Endothelial cell of umbilical vein (primary cell): Measurements from ENCODE around the gene DEFB124. TPM values are rescaled to one million over a fixed set of nuclear protein-coding genes. Genes with fewer than 3 reads are reported as not detected.

Source experiments
- BruUV-seq: library from RNA; stranded (reverse); fragments of 400-500 nt; replicated peaks from 2 replicates; lab custom pipeline; 2021; lab: Mats Ljungman, UMichigan
- CTCF ChIA-PET: fragments of 300-600, 350-600 bp; sonication (Branson Sonifier 250); formaldehyde crosslinking; loops from one replicate; lab custom pipeline; 2021; ENCODE audit warnings: antibody characterized with exemption, inconsistent platforms; lab: Charles Lee
- POLR2A ChIA-PET: fragments of 300-600, 350-600 bp; sonication (Branson Sonifier 250); formaldehyde crosslinking; loops from one replicate; lab custom pipeline; 2021; ENCODE audit warnings: antibody characterized with exemption, inconsistent platforms; lab: Charles Lee
- DNase-seq: peaks from one replicate; pipeline ENCODE4 v3.0.0-alpha.2; 2011; ENCODE audit warnings: low read depth, low spot score
- FAIRE-seq: peaks from 2 replicates; lab custom pipeline; 2011; peaks lifted over from hg19 to GRCh38; lab: Jason Lieb, UNC
- H2AFZ ChIP-seq: 2 replicates; pipeline ENCODE4 v1.6.0; 2012; ENCODE audit warnings: low read depth, low read length, control low read depth, inconsistent platforms
- H3K27ac ChIP-seq: 2 replicates; pipeline ENCODE4 v1.5.1; 2011; ENCODE audit warnings: low read depth, mild to moderate bottlenecking, control low read depth, low read length, moderate library complexity; ENCODE audit not compliant: insufficient read depth
- H3K27me3 ChIP-seq, 2 experiments: 2 replicates each; pipeline versions ENCODE4 v1.6.0 to v1.6.1; 2011; ENCODE audit warnings: low read length in 2 of 2, mixed read lengths in 1 of 2; ENCODE audit not compliant: control insufficient read depth in 2 of 2, insufficient read depth in 2 of 2
- H3K36me3 ChIP-seq, 2 experiments: 2 replicates in 1 of 2; 3 replicates in 1 of 2; pipeline ENCODE4 v1.5.1; 2011; ENCODE audit warnings: low read length in 2 of 2, mild to moderate bottlenecking in 1 of 2, moderate library complexity in 1 of 2; ENCODE audit not compliant: control insufficient read depth in 2 of 2, insufficient read depth in 2 of 2; ENCODE audit errors: extremely low read depth in 1 of 2
- H3K4me1 ChIP-seq: 3 replicates; pipeline ENCODE4 v1.5.1; 2011; ENCODE audit warnings: mild to moderate bottlenecking, low read length; ENCODE audit not compliant: control insufficient read depth, insufficient read depth; ENCODE audit errors: extremely low read depth
- H3K4me2 ChIP-seq: 2 replicates; pipeline ENCODE4 v1.6.1; 2011; ENCODE audit warnings: low read length, control low read depth, mixed read lengths; ENCODE audit not compliant: insufficient read depth
- H3K4me3 ChIP-seq, 3 experiments: fragments of 200-600 bp in 1 of 3; sonication (generic), shearing (Covaris generic) in 1 of 3; replicated peaks in 1 of 3; 2 replicates each; pipeline ENCODE4 v1.5.1; 2011 to 2016; ENCODE audit warnings: control low read depth in 3 of 3, low read length in 3 of 3, mild to moderate bottlenecking in 2 of 3, inconsistent platforms in 1 of 3, low read depth in 1 of 3, moderate library complexity in 1 of 3; ENCODE audit not compliant: insufficient read depth in 1 of 3
- H3K79me2 ChIP-seq: 2 replicates; pipeline ENCODE4 v1.6.0; 2012; ENCODE audit warnings: low read length, inconsistent platforms; ENCODE audit not compliant: control insufficient read depth, insufficient read depth
- H3K9ac ChIP-seq: replicated peaks from 2 replicates; pipeline ENCODE3; 2011; ENCODE audit warnings: low read length, control low read depth; ENCODE audit not compliant: insufficient read depth; ENCODE audit errors: extremely low read depth
- H3K9me1 ChIP-seq: replicated peaks from 3 replicates; pipeline ENCODE4 v1.6.0; 2011; ENCODE audit warnings: mild to moderate bottlenecking, low read length; ENCODE audit not compliant: control insufficient read depth, insufficient read depth; ENCODE audit errors: extremely low read depth
- H3K9me3 ChIP-seq: replicated peaks from 2 replicates; pipeline ENCODE4 v1.5.1; 2012; ENCODE audit warnings: low read length, inconsistent platforms; ENCODE audit not compliant: control insufficient read depth, insufficient read depth
- H4K20me1 ChIP-seq: replicated peaks from 2 replicates; pipeline ENCODE3; 2011; ENCODE audit warnings: mild to moderate bottlenecking, low read length; ENCODE audit not compliant: control insufficient read depth, insufficient read depth; ENCODE audit errors: extremely low read depth
- EZH2 ChIP-seq: IDR thresholded peaks from 2 replicates; pipeline ENCODE4 v1.6.1; 2012; ENCODE audit warnings: borderline replicate concordance, low read depth, mild to moderate bottlenecking, moderate library complexity, low read length, inconsistent platforms; ENCODE audit not compliant: severe bottlenecking
- FOS ChIP-seq: IDR thresholded peaks from 2 replicates; pipeline ENCODE4 v1.6.1; 2011; ENCODE audit warnings: mild to moderate bottlenecking, low read length, moderate library complexity, borderline replicate concordance; ENCODE audit not compliant: insufficient read depth
- GATA2 ChIP-seq: IDR thresholded peaks from 2 replicates; pipeline ENCODE4 v1.7.0; 2011; ENCODE audit warnings: low read depth, mild to moderate bottlenecking, moderate library complexity, mixed read lengths, low read length; ENCODE audit not compliant: insufficient read length, insufficient read depth
- JUN ChIP-seq: IDR thresholded peaks from 2 replicates; pipeline ENCODE4 v1.6.1; 2011; ENCODE audit warnings: borderline replicate concordance, low read depth; ENCODE audit not compliant: insufficient read length, insufficient read depth
- MYC ChIP-seq: IDR thresholded peaks from one replicate; pipeline ENCODE4 v1.6.1; 2011; ENCODE audit warnings: mild to moderate bottlenecking, low read depth, low read length
- POLR2A ChIP-seq: IDR thresholded peaks from 2 replicates; pipeline ENCODE4 v1.6.1; 2012; ENCODE audit warnings: low read depth, mild to moderate bottlenecking, control low read depth, low read length
- POLR2AphosphoS5 ChIP-seq: IDR thresholded peaks from 2 replicates; pipeline ENCODE4 v1.6.1; 2012; ENCODE audit warnings: low read depth, mild to moderate bottlenecking, control low read depth, low read length, moderate library complexity; ENCODE audit not compliant: insufficient read depth
- dilution Hi-C: fragments of 300-500 bp; cut with MboI; formaldehyde crosslinking; loops from one replicate; pipeline ENCODE4 v1.15.0; 2019; ENCODE audit warnings: low sequenced_read_pairs; ENCODE audit not compliant: extremely low pct_ligation_motif_present
- intact Hi-C: fragments of 100-400 bp; cut with micrococcal nuclease; formaldehyde crosslinking; loops from one replicate; pipeline ENCODE4 v1.10.0; 2022
- polyA plus RNA-seq, 4 experiments: library from polyadenylated mRNA; depleted of rRNA in 3 of 4; stranded (reverse) in 3 of 4; unstranded in 1 of 4; fragments of >200 nt; gene quantifications; 2 replicates each; pipeline versions ENCODE4 v1.2.1 to v1.2.3, GENCODE V29; 2011 to 2012; ENCODE audit warnings: missing spikeins in 1 of 4
- total RNA-seq: library from RNA; stranded (reverse); gene quantifications from 2 replicates; pipeline ENCODE4 v1.2.3, GENCODE V29; 2021
- TF ChIP-seq, protein P1 (sequence below): IDR thresholded peaks from 2 replicates; pipeline ENCODE4 v1.6.1; 2011; ENCODE audit not compliant: insufficient read depth, insufficient read length
- TF ChIP-seq, protein P2 (sequence below), 2 donors: IDR thresholded peaks; 1 replicate in 1 of 2; 2 replicates in 1 of 2; pipeline ENCODE4 v1.5.1; 2011; ENCODE audit warnings: low read length in 2 of 2, mild to moderate bottlenecking in 2 of 2, moderate library complexity in 2 of 2, control low read depth in 1 of 2, inconsistent platforms in 1 of 2, low read depth in 1 of 2; ENCODE audit not compliant: insufficient read depth in 1 of 2; ENCODE audit errors: extremely low read depth in 1 of 2

The DEFB124 gene
- total and polyA plus RNA-seq, 2 donors (not counting 3 experiments of a cell fraction or from before 2014, with no cell fraction given): not detected

DNA sequence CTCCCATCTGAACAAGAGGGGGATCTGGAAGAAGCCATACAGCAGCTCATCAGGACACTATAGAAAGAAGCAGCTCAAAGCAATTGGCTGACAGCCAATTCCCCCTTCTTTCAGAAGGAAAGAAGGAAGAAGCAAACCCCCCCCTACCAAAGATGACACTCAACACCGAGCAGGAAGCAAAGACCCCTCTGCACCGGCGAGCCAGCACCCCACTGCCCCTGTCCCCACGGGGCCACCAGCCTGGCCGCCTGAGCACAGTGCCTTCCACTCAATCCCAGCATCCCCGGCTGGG lies 1.3 kb upstream of the DEFB124 start:
- no peaks in the 10 kb centered on the region for H3K9me1 ChIP-seq
- H3K79me2 ChIP-seq: no peaks in the 10 kb centered on the region
- H3K36me3 ChIP-seq: no peaks in the 10 kb centered on the region
- H3K27ac ChIP-seq: no peak overlapping the region
- H3K4me1 ChIP-seq: peaks cover 2% of the 10 kb centered on the region
- intact Hi-C loops (no loop called here), dilution Hi-C loops (no loop called here)
- CTCF ChIA-PET: interaction anchor here (0.6 to 2.0 kb wide), 2 partner anchors 16 to 27 kb away, joined by 6 to 8 read pairs; no protein-coding TSS in a partner anchor
- H3K9me3 ChIP-seq: no peaks in the 10 kb centered on the region
- H3K4me2 ChIP-seq: no peak overlapping the region
- H4K20me1 ChIP-seq: no peaks in the 10 kb centered on the region
- FAIRE-seq (no peak), DNase-seq (no peak)
- no peak overlapping the region for H2AFZ ChIP-seq
- no peak overlapping the region for H3K4me3 ChIP-seq
- H3K9ac ChIP-seq: no peak overlapping the region
- BruUV-seq: no TSS peak
- POLR2A ChIA-PET: no interaction called here
- H3K27me3 ChIP-seq: peaks cover 9 to 11% of the 10 kb centered on the region in 2 experiments
- TF ChIP-seq JUN (no peak), EZH2 (no peak), POLR2A (no peak), GATA2 (no peak), POLR2AphosphoS5 (no peak), MYC (no peak), FOS (no peak)
- TF ChIP-seq, protein P1, sequence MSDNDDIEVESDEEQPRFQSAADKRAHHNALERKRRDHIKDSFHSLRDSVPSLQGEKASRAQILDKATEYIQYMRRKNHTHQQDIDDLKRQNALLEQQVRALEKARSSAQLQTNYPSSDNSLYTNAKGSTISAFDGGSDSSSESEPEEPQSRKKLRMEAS: no peak
- TF ChIP-seq, protein P2, sequence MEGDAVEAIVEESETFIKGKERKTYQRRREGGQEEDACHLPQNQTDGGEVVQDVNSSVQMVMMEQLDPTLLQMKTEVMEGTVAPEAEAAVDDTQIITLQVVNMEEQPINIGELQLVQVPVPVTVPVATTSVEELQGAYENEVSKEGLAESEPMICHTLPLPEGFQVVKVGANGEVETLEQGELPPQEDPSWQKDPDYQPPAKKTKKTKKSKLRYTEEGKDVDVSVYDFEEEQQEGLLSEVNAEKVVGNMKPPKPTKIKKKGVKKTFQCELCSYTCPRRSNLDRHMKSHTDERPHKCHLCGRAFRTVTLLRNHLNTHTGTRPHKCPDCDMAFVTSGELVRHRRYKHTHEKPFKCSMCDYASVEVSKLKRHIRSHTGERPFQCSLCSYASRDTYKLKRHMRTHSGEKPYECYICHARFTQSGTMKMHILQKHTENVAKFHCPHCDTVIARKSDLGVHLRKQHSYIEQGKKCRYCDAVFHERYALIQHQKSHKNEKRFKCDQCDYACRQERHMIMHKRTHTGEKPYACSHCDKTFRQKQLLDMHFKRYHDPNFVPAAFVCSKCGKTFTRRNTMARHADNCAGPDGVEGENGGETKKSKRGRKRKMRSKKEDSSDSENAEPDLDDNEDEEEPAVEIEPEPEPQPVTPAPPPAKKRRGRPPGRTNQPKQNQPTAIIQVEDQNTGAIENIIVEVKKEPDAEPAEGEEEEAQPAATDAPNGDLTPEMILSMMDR (IDR thresholded peaks at IDR 0.05; ENCODE audit: extremely low read depth in 1 of 2, insufficient read depth in 1 of 2, low read depth in 1 of 2, low read length in 2 of 2): no peak
